ENCODE results near the gene NECAB3. TPM values are rescaled to one million over a fixed set of nuclear protein-coding genes. Genes with fewer than 3 reads are reported as not detected.

Gene NECAB3
- total and polyA plus RNA-seq, 2 donors (not counting 3 experiments of a cell fraction or from before 2014, with no cell fraction given) = 18.1 to 22.4 TPM

DNA sequence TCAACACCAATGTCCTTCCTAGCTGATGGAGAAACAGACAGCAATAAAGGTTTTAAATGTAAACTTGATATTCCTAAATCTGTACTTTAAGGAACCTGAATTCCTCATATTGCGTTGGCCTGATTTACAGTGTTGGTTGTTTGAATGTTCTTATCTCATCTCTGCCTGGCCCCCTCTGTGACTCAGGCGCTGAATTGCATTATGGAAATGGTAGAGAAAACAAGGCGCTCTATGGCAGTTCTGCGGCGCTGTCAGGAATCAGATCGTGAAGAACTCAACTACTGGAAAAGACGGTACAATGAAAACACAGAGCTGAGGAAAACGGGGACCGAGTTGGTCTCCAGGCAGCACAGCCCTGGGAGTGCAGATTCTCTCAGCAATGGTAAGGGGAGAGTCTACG is 44.7 kb downstream of the NECAB3 start:
- no peak for TF ChIP-seq MYC (IDR thresholded peaks at IDR 0.05; ENCODE audit: low read depth, low read length)
- TF ChIP-seq, protein P1, sequence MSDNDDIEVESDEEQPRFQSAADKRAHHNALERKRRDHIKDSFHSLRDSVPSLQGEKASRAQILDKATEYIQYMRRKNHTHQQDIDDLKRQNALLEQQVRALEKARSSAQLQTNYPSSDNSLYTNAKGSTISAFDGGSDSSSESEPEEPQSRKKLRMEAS (IDR thresholded peaks at IDR 0.05; ENCODE audit: insufficient read depth, insufficient read length) = no peak
- TF ChIP-seq EZH2 (IDR thresholded peaks at IDR 0.05; ENCODE audit: borderline replicate concordance, low read depth, low read length, severe bottlenecking) = no peak
- TF ChIP-seq POLR2A (IDR thresholded peaks at IDR 0.05; ENCODE audit: low read depth, low read length) = no peak
- no peak for TF ChIP-seq GATA2 (IDR thresholded peaks at IDR 0.05; ENCODE audit: insufficient read depth, insufficient read length, low read depth, low read length)
- no peak for TF ChIP-seq POLR2AphosphoS5 (IDR thresholded peaks at IDR 0.05; ENCODE audit: insufficient read depth, low read depth, low read length)
- no peak for TF ChIP-seq CTCF (IDR thresholded peaks at IDR 0.05; ENCODE audit: extremely low read depth in 1 of 2, insufficient read depth in 1 of 2, low read depth in 1 of 2, low read length in 2 of 2)
- TF ChIP-seq JUN (IDR thresholded peaks at IDR 0.05; ENCODE audit: borderline replicate concordance, insufficient read depth, insufficient read length, low read depth) = no peak
- no peak for TF ChIP-seq FOS (IDR thresholded peaks at IDR 0.05; ENCODE audit: borderline replicate concordance, insufficient read depth, low read length)
- POLR2A ChIA-PET = interaction anchor here (0.6 kb wide), 1 partner anchor 91 kb away, joined by 3 read pairs; no protein-coding TSS in a partner anchor
- no peaks in the 10 kb centered on the region for H3K4me1 ChIP-seq (ENCODE audit: control insufficient read depth, extremely low read depth, insufficient read depth, low read length)
- BruUV-seq (replicated peaks) = no TSS peak
- no peak for FAIRE-seq
- peaks cover 0 to 6% of the 10 kb centered on the region in 2 experiments for H3K36me3 ChIP-seq (ENCODE audit: control insufficient read depth in 2 of 2, extremely low read depth in 1 of 2, insufficient read depth in 2 of 2, low read length in 2 of 2)
- H3K4me2 ChIP-seq (ENCODE audit: insufficient read depth, low read length) = no peak overlapping the region
- no peaks in the 10 kb centered on the region for H4K20me1 ChIP-seq (replicated peaks; ENCODE audit: control insufficient read depth, extremely low read depth, insufficient read depth, low read length)
- dilution Hi-C loops (cut with MboI; ENCODE audit: extremely low pct_ligation_motif_present, low sequenced_read_pairs) (no loop called here), intact Hi-C loops (cut with micrococcal nuclease) (no loop called here)
- H3K4me3 ChIP-seq (replicated peaks in 1 of 3; ENCODE audit: insufficient read depth in 1 of 3, low read depth in 1 of 3, low read length in 3 of 3) = no peak overlapping the region
- no peak overlapping the region for H3K9ac ChIP-seq (replicated peaks; ENCODE audit: extremely low read depth, insufficient read depth, low read length)
- no peak for DNase-seq (ENCODE audit: low read depth, low spot score)
- H3K9me3 ChIP-seq (replicated peaks; ENCODE audit: control insufficient read depth, insufficient read depth, low read length) = no peaks in the 10 kb centered on the region
- H2AFZ ChIP-seq (ENCODE audit: low read depth, low read length) = no peak overlapping the region
- no peaks in the 10 kb centered on the region for H3K9me1 ChIP-seq (replicated peaks; ENCODE audit: control insufficient read depth, extremely low read depth, insufficient read depth, low read length)
- H3K27me3 ChIP-seq (ENCODE audit: control insufficient read depth in 2 of 2, insufficient read depth in 2 of 2, low read length in 2 of 2) = no peaks in the 10 kb centered on the region
- CTCF ChIA-PET = no interaction called here
- no peaks in the 10 kb centered on the region for H3K79me2 ChIP-seq (ENCODE audit: control insufficient read depth, insufficient read depth, low read length)
- H3K27ac ChIP-seq (ENCODE audit: insufficient read depth, low read depth, low read length) = no peak overlapping the region

Measured in endothelial cell of umbilical vein (primary cell).